ENCODE results near the gene FAM83G. TPM values are rescaled to one million over a fixed set of nuclear protein-coding genes. Genes with fewer than 3 reads are reported as not detected.

The FAM83G gene
- total and polyA plus RNA-seq, 2 donors (not counting 3 experiments of a cell fraction or from before 2014, with no cell fraction given) = 7.0 to 10.9 TPM

DNA sequence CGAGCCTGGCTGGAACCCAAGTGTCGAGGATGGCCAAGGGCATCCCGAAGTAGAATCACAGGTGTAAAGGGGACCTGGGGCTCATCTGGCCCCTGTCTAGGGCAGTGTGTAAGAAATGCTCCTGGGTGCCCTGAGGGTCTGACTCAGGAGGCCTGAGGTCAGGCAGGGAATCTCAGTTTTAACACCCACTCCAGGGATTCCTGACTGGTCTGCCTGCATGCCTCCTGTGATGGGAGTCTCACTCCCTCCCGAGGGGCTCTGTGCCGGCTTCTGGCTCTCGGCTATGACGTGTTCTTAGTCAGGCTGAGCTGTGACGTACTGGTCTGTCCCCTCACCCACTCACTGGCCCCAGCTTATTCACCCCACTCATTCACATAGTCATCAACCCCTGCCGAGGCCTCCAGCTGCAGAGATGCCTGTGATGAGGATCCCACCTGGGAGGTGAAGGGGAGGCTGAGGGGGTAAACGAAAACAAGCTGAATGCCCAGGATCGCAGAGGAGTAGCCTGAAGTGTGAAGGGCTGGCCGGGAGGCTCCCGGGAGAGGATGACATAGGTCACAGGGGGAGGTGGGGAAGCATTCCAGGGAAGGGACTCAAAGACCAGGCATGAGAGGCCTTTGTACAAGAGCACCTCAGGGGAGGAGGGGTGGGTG, 23.8 kb downstream of the FAM83G start:
- H3K27me3 ChIP-seq (ENCODE audit: control insufficient read depth in 2 of 2, insufficient read depth in 2 of 2, low read length in 2 of 2) = no peaks in the 10 kb centered on the region
- no peak overlapping the region for H2AFZ ChIP-seq (ENCODE audit: low read depth, low read length)
- no peak overlapping the region for H3K27ac ChIP-seq (ENCODE audit: insufficient read depth, low read depth, low read length)
- POLR2A ChIA-PET = no interaction called here
- peaks cover 0 to 12% of the 10 kb centered on the region in 2 experiments for H3K36me3 ChIP-seq (ENCODE audit: control insufficient read depth in 2 of 2, extremely low read depth in 1 of 2, insufficient read depth in 2 of 2, low read length in 2 of 2)
- CTCF ChIA-PET = interaction anchor here (0.9 to 2.0 kb wide), 5 partner anchors 10 to 20 kb away, joined by 4 to 11 read pairs (median 4); no protein-coding TSS in a partner anchor
- no peak overlapping the region for H3K9ac ChIP-seq (replicated peaks; ENCODE audit: extremely low read depth, insufficient read depth, low read length)
- DNase-seq (ENCODE audit: low read depth, low spot score) = no peak
- no peaks in the 10 kb centered on the region for H3K9me1 ChIP-seq (replicated peaks; ENCODE audit: control insufficient read depth, extremely low read depth, insufficient read depth, low read length)
- no peak overlapping the region for H3K4me3 ChIP-seq (replicated peaks in 1 of 3; ENCODE audit: insufficient read depth in 1 of 3, low read depth in 1 of 3, low read length in 3 of 3)
- no peak overlapping the region for H3K4me2 ChIP-seq (ENCODE audit: insufficient read depth, low read length)
- intact Hi-C loops (cut with micrococcal nuclease) = no loop called here
- H3K79me2 ChIP-seq (ENCODE audit: control insufficient read depth, insufficient read depth, low read length) = no peaks in the 10 kb centered on the region
- no peaks in the 10 kb centered on the region for H3K9me3 ChIP-seq (replicated peaks; ENCODE audit: control insufficient read depth, insufficient read depth, low read length)
- dilution Hi-C loops (cut with MboI; ENCODE audit: extremely low pct_ligation_motif_present, low sequenced_read_pairs) = no loop called here
- peaks cover 8% of the 10 kb centered on the region for H3K4me1 ChIP-seq (ENCODE audit: control insufficient read depth, extremely low read depth, insufficient read depth, low read length)
- no peak for FAIRE-seq
- no TSS peak for BruUV-seq (replicated peaks)
- TF ChIP-seq MYC (IDR thresholded peaks at IDR 0.05; ENCODE audit: low read depth, low read length) (no peak), EZH2 (IDR thresholded peaks at IDR 0.05; ENCODE audit: borderline replicate concordance, low read depth, low read length, severe bottlenecking) (no peak), FOS (IDR thresholded peaks at IDR 0.05; ENCODE audit: borderline replicate concordance, insufficient read depth, low read length) (no peak), POLR2AphosphoS5 (IDR thresholded peaks at IDR 0.05; ENCODE audit: insufficient read depth, low read depth, low read length) (no peak), GATA2 (IDR thresholded peaks at IDR 0.05; ENCODE audit: insufficient read depth, insufficient read length, low read depth, low read length) (no peak), JUN (IDR thresholded peaks at IDR 0.05; ENCODE audit: borderline replicate concordance, insufficient read depth, insufficient read length, low read depth) (no peak), POLR2A (IDR thresholded peaks at IDR 0.05; ENCODE audit: low read depth, low read length) (no peak), MAX (IDR thresholded peaks at IDR 0.05; ENCODE audit: insufficient read depth, insufficient read length) (no peak)
- TF ChIP-seq, protein P1, sequence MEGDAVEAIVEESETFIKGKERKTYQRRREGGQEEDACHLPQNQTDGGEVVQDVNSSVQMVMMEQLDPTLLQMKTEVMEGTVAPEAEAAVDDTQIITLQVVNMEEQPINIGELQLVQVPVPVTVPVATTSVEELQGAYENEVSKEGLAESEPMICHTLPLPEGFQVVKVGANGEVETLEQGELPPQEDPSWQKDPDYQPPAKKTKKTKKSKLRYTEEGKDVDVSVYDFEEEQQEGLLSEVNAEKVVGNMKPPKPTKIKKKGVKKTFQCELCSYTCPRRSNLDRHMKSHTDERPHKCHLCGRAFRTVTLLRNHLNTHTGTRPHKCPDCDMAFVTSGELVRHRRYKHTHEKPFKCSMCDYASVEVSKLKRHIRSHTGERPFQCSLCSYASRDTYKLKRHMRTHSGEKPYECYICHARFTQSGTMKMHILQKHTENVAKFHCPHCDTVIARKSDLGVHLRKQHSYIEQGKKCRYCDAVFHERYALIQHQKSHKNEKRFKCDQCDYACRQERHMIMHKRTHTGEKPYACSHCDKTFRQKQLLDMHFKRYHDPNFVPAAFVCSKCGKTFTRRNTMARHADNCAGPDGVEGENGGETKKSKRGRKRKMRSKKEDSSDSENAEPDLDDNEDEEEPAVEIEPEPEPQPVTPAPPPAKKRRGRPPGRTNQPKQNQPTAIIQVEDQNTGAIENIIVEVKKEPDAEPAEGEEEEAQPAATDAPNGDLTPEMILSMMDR (IDR thresholded peaks at IDR 0.05; ENCODE audit: extremely low read depth in 1 of 2, insufficient read depth in 1 of 2, low read depth in 1 of 2, low read length in 2 of 2) = no peak
- no peaks in the 10 kb centered on the region for H4K20me1 ChIP-seq (replicated peaks; ENCODE audit: control insufficient read depth, extremely low read depth, insufficient read depth, low read length)

All from endothelial cell of umbilical vein (primary cell).